GM21723 (cell line): ENCODE data around the gene CRELD1.
A peak's percentile ranks its signal among the peaks of the same experiment; 100 is the strongest.
"Not testable (repeated sequence)": the region's sequence is repeated elsewhere in the genome, so short reads cannot be mapped to it uniquely, and the experiment has no call there.

Experiments
- ATAC-seq: cut with Tn5 transposase; IDR thresholded peaks from one replicate; pipeline ENCODE4 v1.9.1; 2021; ENCODE audit warnings: mild to moderate bottlenecking, moderate library complexity; ENCODE audit not compliant: unreplicated experiment

The CRELD1 gene

DNA sequence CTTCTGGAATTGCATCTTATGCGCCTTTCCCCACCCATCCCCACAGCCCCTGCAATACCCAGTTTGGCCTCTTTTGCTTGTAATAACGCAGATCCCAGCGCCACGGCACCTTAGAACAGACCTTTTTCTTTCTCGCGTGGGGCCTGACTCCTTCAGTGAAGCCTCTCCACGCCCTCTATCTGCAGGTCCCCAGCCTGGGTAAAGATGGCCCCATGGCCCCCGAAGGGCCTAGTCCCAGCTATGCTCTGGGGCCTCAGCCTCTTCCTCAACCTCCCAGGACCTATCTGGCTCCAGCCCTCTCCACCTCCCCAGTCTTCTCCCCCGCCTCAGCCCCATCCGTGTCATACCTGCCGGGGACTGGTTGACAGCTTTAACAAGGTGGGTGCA is 594 bp downstream of the CRELD1 start:
- ATAC-seq, result no peak

DNA sequence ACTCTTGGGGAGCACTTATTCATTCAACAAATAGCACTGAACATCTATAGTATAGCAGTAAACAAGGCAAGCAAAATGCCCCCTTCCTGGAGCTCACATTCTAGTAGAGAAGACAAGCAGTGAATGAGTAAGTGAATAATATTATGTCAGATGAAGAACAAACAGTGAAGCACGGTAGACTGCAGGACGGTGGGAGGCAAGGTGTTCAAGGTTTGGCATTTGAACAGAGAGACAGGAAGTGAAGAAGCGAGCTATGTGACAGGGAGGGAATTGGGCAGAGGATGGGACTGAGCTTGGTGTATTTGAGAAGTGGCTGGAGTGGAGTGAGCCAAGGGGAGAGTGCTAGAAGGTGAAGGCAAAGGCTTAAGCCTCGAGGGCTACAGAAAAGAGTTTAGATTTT is 1.4 kb downstream of the CRELD1 start:
- no peak for ATAC-seq

DNA sequence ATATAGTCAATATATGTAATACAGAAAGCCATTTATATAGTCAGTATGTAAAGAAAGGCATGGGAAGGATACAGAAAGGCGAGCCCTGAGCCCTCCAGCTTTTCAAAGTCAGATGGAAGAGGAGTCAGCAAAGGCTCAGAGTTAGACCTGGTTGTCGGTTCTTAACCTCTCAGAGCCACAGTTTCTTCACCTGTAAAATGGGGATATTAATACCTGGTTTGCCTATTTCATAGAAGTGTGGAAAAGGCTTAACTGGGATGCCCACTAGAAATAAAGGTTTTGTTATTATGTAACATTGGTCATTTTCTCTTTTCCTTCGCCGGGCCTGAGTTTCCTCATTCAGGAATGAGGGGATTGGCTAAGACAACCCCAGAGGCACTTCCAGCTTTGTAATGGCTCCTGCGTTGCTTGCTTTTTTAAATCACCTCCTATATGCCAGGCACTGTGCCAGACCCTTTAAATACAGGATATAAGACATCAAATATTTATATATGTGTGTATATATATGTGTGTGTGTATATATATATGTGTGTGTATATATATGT is 2.4 kb downstream of the CRELD1 start:
- no peak for ATAC-seq

DNA sequence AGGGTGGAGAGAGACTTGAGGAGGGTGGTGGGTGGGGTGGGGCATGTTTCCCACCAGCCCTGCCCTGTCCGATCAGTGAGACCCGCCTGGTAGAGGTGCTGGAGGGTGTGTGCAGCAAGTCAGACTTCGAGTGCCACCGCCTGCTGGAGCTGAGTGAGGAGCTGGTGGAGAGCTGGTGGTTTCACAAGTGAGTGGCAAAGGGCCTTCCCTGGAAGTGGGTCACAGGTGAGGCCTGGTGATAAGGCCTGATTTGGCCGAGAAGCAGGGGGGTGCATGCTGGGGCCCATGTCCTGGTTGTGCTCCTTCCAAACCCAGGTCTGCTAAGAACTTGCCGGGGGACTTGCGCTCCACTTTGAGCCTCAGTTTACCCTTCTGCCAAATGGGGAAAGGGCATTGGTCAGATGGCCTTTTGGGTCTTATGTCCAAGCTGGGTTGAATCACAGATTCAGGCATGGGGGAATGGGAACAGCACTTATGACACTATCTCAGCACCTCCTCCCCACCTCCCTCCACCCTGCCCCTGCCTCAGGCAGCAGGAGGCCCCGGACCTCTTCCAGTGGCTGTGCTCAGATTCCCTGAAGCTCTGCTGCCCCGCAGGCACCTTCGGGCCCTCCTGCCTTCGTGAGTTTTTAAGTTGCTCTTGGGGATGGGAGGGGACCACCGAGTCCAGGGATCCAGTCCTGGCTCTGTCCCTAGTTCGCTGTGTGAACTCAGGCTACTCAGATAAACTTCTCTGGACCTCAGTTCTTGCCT is 4.0 kb downstream of the CRELD1 start:
- ATAC-seq, result no peak

DNA sequence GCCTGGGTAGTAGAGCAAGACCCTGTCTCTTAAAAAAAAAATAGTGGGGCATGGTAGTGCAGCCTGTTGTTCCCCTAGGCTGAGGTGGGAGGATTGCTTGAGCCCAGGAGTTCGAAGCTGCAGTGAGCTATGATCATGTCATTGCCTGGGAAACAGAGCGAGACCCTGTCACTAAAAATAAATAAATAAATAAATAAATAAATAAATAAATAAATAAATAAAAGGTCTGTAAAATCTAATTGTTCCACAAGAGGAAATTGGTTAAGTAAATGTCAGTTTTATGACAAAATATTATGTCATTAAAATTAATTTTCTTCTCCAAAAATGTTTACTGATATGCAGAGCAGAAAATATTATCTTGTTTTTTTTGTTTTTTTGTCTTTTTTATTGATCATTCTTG is 5.3 kb downstream of the CRELD1 start:
- ATAC-seq, result no peak

DNA sequence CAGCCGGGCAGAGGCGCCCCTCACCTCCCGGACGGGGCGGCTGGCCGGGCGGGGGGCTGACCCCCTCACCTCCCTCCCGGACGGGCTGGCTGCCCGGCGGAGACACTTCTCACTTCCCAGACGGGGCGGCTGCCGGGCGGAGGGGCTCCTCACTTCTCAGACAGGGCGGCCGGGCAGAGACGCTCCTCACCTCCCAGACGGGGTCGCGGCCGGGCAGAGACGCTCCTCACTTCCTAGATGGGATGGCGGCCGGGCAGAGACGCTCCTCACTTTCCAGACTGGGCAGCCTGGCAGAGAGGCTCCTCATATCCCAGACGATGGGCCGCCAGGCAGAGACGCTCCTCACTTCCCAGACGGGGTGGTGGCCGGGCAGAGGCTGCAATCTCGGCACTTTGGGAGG is 6.3 kb downstream of the CRELD1 start:
- ATAC-seq, result not testable (repeated sequence)

DNA sequence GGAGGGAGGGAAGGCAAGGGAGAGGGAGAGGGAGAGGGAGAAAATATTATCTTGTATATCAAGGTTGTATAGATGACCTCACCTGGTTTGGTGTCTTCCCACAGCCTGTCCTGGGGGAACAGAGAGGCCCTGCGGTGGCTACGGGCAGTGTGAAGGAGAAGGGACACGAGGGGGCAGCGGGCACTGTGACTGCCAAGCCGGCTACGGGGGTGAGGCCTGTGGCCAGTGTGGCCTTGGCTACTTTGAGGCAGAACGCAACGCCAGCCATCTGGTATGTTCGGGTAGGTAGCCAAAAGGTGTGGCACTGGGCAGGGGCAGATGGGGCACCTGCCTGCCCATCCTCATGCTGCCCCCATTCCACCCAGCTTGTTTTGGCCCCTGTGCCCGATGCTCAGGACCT is 7.1 kb downstream of the CRELD1 start:
- no peak for ATAC-seq

DNA sequence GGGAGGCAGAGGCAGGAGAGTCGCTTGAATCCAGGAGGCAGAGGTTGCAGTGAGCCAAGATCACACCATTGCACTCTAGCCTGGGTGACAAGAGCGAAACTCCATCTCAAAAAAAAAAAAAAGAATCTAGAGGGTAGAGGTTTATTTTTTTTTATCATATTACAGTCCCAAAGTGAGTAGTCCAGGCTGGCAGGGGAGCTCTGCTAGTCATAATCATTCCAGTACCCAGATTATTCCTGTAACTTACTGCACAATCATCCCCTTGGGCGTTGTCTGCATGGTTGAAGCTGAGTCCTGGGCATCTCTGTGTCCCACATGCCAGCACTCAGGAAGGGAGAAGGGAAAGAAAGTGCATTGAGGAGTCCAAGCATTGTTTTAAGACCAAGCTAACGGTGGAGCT is 8.5 kb downstream of the CRELD1 start:
- ATAC-seq, result no peak

DNA sequence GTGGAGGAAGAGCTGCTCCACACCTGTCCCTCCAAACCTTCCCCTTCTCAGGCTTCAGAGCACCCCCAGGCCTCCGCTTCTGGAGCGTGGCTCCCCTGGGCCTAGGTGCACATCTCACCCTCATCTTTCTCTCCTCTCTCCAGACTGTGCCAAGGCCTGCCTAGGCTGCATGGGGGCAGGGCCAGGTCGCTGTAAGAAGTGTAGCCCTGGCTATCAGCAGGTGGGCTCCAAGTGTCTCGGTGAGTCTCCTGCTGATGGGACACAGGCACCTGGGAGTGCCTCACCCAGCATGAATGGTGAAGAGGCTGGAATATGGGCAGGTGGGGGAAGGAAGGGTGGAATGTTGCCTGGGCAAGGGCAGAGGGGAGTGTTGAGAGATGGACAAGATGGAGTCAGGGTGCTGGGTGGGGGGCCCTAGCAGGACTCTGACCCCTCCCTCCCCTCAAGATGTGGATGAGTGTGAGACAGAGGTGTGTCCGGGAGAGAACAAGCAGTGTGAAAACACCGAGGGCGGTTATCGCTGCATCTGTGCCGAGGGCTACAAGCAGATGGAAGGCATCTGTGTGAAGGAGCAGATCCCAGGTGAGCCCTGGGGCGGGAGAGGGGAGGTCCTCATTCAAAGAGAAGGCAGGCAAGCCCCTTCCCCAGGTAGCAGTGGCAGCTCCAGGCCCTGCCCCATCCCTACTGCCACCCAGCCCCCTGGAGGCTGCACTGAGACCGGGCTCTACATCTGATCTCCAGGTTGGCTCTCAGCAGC is 9.5 kb downstream of the CRELD1 start:
- no peak for ATAC-seq

DNA sequence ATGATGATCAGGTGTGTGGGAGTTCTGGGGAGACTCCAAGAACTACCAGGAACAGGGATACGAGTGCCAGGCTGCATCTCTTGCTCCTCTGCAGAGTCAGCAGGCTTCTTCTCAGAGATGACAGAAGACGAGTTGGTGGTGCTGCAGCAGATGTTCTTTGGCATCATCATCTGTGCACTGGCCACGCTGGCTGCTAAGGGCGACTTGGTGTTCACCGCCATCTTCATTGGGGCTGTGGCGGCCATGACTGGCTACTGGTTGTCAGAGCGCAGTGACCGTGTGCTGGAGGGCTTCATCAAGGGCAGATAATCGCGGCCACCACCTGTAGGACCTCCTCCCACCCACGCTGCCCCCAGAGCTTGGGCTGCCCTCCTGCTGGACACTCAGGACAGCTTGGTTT is 10.6 kb downstream of the CRELD1 start:
- no peak for ATAC-seq

DNA sequence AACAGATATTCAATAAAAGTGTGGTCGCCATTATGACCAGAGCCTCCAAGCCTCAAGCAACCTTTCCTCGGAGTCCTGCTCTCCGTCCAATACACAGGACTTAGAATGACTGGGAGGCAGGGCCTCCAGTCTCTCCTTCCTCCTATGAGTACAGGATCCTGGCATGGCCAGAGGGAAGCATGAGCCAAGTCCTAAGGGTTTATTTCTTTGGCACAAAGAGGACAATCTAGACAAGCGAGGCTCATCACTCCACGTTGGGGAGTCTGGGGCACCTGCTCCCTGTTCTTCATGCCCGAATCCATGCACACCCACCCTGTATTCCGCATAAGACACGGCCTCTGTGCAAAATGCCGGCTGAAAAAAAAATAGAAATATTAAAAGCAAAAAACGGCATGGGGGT is 11.7 kb downstream of the CRELD1 start:
- ATAC-seq, result no peak

DNA sequence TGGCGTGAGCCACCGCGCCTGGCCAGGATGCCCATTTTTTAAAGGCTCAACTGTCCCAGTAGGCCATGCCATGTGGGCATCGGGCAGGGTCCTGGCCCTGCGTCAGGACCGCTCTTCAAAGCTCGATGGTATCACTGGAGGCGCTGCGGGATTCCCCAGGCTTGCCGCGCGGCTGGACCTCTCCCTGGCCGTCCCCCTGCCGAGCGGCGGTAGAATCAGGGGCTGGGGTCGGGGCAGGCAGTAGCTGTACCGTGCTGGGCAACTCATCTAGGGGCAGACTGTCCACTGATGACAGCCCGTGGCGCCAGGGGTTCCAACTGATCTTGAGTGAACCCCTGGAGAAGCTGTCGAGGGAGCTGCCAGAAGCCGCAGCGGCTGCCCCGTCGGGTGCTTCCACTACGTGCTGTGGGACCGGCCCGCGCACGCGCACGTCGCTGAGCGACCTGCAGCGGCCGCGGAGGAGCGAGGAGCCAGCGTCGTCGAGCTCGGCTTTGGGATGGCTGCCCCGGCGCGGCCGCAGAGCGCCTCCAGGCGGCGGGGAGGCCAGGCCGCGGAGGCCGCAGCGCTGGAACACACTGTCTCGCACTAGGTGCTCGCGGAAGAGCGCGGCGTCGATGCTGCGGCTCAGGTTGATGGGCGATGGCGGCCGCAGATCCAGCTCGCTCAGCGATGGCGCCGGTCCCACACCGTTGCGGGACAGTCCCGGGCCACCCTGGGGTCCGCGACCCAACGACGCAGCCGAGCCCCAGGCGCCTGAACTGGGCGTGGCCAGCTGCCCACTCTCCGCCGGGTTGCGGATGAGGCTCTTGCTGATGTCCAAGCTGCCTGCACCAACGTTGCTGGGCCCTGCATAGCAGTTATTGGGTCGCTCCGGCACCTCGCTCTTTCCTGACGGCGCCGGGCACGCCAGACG is 12.7 kb downstream of the CRELD1 start:
- peak; percentile 50 for ATAC-seq

DNA sequence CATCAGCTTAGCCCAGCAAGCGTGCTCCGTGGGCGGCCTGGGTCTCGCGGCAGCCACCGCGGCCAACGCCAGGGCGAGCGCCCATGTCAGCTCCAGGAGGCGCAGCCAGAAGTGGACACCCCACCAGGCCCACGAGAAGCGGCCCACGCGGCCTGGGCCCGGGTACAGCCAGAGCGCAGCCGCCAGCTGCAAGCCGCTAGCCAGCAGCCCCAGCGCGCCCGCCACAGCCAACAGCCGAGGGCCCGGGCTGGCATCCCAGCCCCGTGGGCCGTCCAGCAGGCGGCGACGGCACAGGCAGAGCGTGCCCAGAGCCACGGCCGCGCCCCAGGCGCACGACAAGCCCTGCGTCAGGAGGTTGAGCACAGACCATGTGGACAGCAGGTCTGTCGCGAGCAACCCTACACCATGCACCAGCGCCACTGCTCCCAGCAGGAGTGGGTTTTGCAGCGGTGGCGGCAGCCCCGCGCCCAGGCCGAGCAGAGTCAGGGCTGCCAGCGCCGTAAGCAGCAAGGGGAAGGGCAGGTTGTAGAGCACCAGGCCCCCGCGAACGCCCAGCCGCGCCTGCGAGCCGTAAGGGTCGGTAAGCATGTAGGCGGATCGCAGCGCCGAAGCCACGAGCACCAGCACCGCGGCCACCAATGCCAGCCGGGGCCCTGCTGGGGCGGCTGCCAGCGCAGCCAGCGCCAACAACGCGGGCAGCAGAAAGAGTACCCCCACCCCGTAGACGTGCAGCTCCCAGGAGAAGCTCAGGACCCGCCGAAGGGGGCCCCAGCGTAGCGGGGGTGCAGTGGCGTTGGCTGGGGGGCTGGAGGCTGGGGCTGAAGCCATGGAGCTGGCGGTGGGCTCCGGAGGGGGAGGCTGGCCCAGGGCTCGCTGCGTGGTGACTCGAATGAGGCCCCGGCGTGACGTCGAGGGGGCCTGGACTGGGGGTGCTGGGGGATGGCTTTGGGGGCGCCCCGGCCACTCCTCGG is 13.7 kb downstream of the CRELD1 start:
- ATAC-seq, result no peak

DNA sequence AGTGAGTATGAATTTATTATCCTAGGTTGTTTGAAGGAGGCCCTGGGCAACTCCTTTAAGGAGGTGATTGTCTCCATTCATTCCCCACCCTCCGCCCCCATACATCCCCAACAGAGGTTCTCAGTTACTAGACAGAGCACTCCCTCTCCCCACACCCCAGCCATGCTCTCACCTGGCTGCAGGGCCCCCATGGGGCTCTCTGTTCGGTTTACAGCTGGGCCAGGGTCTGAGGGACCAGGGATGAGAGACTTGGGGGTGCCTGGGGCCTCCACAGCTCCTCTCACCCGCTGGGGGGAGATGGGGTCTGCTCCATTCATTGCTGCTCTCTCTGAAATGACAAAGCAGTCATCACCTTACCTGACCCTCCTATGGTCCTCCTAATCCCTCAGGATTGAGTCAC is 15.0 kb downstream of the CRELD1 start:
- ATAC-seq, result no peak

DNA sequence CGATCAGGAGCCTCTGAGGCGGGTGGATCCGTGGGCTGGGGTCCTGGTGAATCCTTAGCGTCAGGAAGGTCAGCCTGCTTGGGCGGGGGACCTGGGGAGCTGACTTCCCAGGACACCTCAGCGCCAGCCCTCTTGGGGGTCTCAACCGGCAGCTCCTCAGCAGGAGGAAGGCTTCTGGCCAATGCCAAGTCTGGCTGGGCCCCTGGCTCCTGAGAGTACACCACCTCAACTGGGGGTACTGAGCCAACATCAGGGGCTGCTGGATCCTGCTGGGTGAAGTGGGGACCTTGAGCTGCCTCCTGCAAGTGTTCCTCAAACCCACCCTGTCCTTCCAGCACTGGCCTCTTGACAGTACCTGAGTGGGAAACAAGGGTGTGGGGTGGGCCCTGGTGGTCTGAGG is 15.5 kb downstream of the CRELD1 start:
- ATAC-seq, result no peak

DNA sequence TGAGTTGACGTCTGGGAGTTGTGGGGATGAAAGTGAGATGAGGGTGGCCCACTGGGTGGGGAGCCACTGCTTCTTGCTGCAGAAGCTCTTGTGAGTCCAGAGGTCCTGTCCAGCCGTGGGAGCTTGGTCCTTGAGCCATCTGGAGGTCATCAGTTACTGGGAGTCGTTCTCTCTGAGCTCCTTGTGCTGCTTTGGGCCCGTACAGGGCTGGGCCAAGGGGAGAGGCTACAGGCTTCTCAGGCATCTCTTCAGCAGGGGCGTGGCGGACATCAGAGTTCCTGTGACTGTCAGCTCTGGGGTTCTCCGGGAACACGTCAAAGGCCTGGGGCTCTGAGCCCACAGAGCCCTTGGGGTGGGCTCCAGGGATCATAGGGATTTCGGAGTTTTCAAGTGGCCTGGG is 16.0 kb downstream of the CRELD1 start:
- ATAC-seq, result no peak

DNA sequence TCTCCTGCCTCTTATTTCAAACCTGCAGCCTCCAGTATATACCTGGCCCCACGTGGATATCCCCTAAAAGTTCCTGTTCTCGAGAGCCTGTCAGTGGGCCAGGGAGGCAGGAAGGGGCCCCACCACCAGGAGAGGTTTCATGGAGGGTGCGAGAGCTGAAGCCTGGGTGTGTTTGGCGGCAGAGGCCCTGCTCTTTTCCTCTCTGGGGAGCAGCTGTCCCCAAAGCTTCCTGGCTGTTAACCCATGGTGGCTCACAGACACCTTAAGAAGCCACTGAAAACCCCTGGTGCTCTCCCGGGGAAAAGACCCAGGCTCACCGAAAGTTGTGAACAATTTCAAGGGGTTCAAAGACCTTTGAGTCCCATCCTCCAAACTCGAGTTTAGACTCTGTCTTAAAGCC is 17.5 kb downstream of the CRELD1 start:
- peak; percentile 45 for ATAC-seq

DNA sequence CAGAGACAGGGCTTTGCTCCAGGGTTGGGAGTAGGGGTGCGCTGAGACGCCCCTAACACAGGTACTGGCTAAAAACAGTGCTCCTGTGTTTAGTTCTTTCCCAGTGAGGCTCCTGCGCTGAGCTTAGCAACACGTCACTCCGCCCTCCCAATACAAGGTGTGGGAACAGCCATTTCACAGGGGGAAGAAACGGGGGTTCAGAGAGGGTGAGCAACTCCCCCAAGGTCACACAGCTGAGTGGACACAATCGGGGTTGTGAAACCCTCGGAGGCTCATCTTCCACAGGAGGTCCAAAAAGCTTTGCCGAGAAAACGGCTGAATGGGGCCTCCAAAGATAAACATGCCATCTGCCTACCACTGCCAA is 17.9 kb downstream of the CRELD1 start:
- ATAC-seq, result peak; percentile 18

DNA sequence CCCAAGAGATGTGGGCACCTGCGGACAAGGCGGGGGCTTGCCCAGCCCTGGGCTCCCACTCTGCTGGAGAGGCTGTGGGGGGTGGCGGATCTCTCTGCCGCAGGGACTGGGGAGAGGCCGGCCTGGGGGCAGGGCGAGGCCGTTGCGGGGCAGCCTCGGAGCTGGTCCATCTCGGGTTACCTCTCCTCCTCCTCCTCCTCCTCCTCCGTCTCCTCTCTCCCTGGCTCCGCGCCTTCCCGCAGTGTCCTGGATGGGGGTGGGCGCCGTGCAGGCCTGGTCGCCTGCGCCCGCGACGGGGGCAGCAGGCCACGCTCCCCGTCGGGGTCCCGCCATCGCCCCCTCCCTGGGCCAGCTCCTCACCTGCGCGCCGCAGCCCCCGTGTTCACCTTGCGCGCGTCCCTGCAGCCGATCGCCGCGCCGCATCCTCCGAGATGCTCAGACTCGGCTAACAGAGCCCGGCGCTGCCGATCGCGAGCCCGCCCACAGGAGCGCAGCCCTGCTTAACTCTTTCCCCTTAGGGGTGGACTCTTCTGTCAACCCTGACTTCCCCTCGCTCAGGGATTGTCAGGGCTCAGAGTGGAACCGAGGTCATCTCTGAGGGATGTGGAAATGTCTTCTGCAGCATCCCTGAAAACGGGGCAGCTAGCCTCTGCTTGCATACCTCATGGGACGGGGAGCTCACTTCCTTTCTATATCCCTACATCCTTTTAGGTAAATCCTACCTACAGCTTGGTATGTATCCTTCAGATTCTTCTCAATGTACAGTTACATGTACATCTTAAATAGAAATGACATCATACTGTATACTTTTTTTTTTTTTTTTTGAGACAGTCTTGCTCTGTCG is 18.6 kb downstream of the CRELD1 start, which contains the start of gene PRRT3:
TSS of gene PRRT3 (minus strand) at position 447 of the 844 bp plus-strand sequence. CDS start 2,293 bp downstream, outside the sequence.
- ATAC-seq, result peak; percentile 67
